ENCODE measurements around the gene FNDC3B.

GRCh38 chr3:172394692-172395091, 355.3 kb downstream of the FNDC3B start:
- TF ChIP-seq EZH2 (IDR thresholded peaks at IDR 0.05; ENCODE audit: borderline replicate concordance, low read length) (no peak), CTCF (IDR thresholded peaks at IDR 0.05; ENCODE audit: low read length) (no peak)

Measured in OCI-LY1 (cell line).